ENCODE results near the gene DLGAP1. TPM values are rescaled to one million over a fixed set of nuclear protein-coding genes. Genes with fewer than 3 reads are reported as not detected.

Gene DLGAP1
- total and polyA plus RNA-seq, 2 of the 13 experiments (the other 11 are each of a cell fraction or from before 2014, with no cell fraction given) = 0.01 TPM; not detected in 1

- TF ChIP-seq LBX2 (CRISPR knock-in tag; IDR thresholded peaks at IDR 0.05; ENCODE audit: borderline replicate concordance) = no peak
- TF ChIP-seq ZNF878 (CRISPR knock-in tag; IDR thresholded peaks at IDR 0.05) = no peak
- no peak for TF ChIP-seq GMEB1 (CRISPR knock-in tag; IDR thresholded peaks at IDR 0.05; ENCODE audit: borderline replicate concordance)
- no peak for TF ChIP-seq ZNF503 (CRISPR knock-in tag; IDR thresholded peaks at IDR 0.05)
- no peak for TF ChIP-seq KLF15 (CRISPR knock-in tag; IDR thresholded peaks at IDR 0.05; ENCODE audit: borderline replicate concordance)
- no peak for TF ChIP-seq CBFB (CRISPR knock-in tag; IDR thresholded peaks at IDR 0.05)
- no peak for TF ChIP-seq ZNF574 (CRISPR knock-in tag; IDR thresholded peaks at IDR 0.05)
- no peak for TF ChIP-seq ZNF263 (CRISPR knock-in tag; IDR thresholded peaks at IDR 0.05)
- no peak for TF ChIP-seq PHB2 (IDR thresholded peaks at IDR 0.05; ENCODE audit: partially characterized antibody)
- TF ChIP-seq HNF4A (CRISPR knock-in tag; IDR thresholded peaks at IDR 0.05) = no peak
- no peak for TF ChIP-seq ZNF597 (CRISPR knock-in tag; IDR thresholded peaks at IDR 0.05)
- no peak for TF ChIP-seq SP4 (CRISPR knock-in tag; IDR thresholded peaks at IDR 0.05)
- TF ChIP-seq ZNF333 (CRISPR knock-in tag; IDR thresholded peaks at IDR 0.05; ENCODE audit: borderline replicate concordance) = no peak
- no peak for TF ChIP-seq TSC22D2 (CRISPR knock-in tag; IDR thresholded peaks at IDR 0.05; ENCODE audit: borderline replicate concordance)
- TF ChIP-seq ZNF713 (CRISPR knock-in tag; IDR thresholded peaks at IDR 0.05) = no peak
- TF ChIP-seq MED13 (CRISPR knock-in tag; IDR thresholded peaks at IDR 0.05) = no peak
- no peak for TF ChIP-seq ISL2 (CRISPR knock-in tag; IDR thresholded peaks at IDR 0.05)
- no peak for TF ChIP-seq U2AF1 (optimal IDR thresholded peaks at IDR 0.05; ENCODE audit: low read depth, low read length)
- TF ChIP-seq ARHGAP35 (CRISPR knock-in tag; IDR thresholded peaks at IDR 0.05; ENCODE audit: borderline replicate concordance) = no peak
- no peak for TF ChIP-seq NFE2L1 (CRISPR knock-in tag; IDR thresholded peaks at IDR 0.05; ENCODE audit: borderline replicate concordance)
- TF ChIP-seq ZNF883 (CRISPR knock-in tag; IDR thresholded peaks at IDR 0.05; ENCODE audit: not compliant biosample characterization) = no peak
- peak; percentile 53; the same call in 1 of the 2 replicates for TF ChIP-seq FOXK1 (CRISPR knock-in tag; IDR thresholded peaks at IDR 0.05; ENCODE audit: borderline replicate concordance, low read depth)
These were observed 802.5 kb downstream of the DLGAP1 start (continued) for GRCh38 chr18:3652380-3653262.

All from HepG2 (cell line).